Liver (tissue), 3 donors: Measurements from ENCODE around the gene KAT14.

Experiments used
- ATF3 ChIP-seq: IDR thresholded peaks from 2 replicates; pipeline ENCODE4 v1.6.1; 2016; ENCODE audit warnings: antibody characterized with exemption
- CTCF ChIP-seq: fragments of 150-350 bp; IDR thresholded peaks from 2 replicates; pipeline ENCODE4 v1.5.1; 2017; ENCODE audit warnings: improper control_type of control experiment, low read depth, low read length; ENCODE audit not compliant: missing input control
- RAD21 ChIP-seq, 2 donors: IDR thresholded peaks; 2 replicates each; pipeline ENCODE4 v1.6.1; 2016; ENCODE audit warnings: antibody characterized with exemption in 2 of 2, mild to moderate bottlenecking in 2 of 2
- SP1 ChIP-seq: IDR thresholded peaks from 2 replicates; pipeline ENCODE4 v1.6.1; 2018; ENCODE audit warnings: antibody characterized with exemption, mild to moderate bottlenecking
- donor health status: healthy.
- donor health status: healthy.

GRCh38 chr20:18092890-18093289 lies 44.8 kb upstream of the KAT14 start:
- no peak for TF ChIP-seq CTCF
- no peak for TF ChIP-seq SP1
- no peak for TF ChIP-seq RAD21 (IDR thresholded peaks at IDR 0.05)
- TF ChIP-seq ATF3: no peak
